H9 (cell line): ENCODE results near the gene CHCHD6. TPM values are rescaled to one million over a fixed set of nuclear protein-coding genes. Genes with fewer than 3 reads are reported as not detected.

ENCODE experiments used
- DNase-seq: peaks from one replicate; pipeline ENCODE4 v3.0.0-alpha.2; 2017
- H2AFZ ChIP-seq: one replicate; pipeline ENCODE4 v1.6.1; 2013; ENCODE audit warnings: mild to moderate bottlenecking, low read length, control low read depth, moderate library complexity
- H2AK5ac ChIP-seq: 2 replicates; pipeline ENCODE4 v1.6.1; 2013; ENCODE audit warnings: low read length, control low read depth, mixed read lengths; ENCODE audit not compliant: insufficient read length
- H2BK120ac ChIP-seq: one replicate; pipeline ENCODE4 v1.6.1; 2013; ENCODE audit warnings: low read depth, mild to moderate bottlenecking, low read length, control low read depth, inconsistent platforms; ENCODE audit not compliant: poor library complexity, severe bottlenecking
- H2BK12ac ChIP-seq: 2 replicates; pipeline ENCODE4 v1.6.1; 2013; ENCODE audit warnings: low read length, control low read depth, mixed read lengths, low read depth; ENCODE audit not compliant: insufficient read length
- H2BK15ac ChIP-seq: 2 replicates; pipeline ENCODE4 v1.6.1; 2013; ENCODE audit warnings: low read depth, low read length, control low read depth
- H2BK20ac ChIP-seq: one replicate; pipeline ENCODE4 v1.6.1; 2013; ENCODE audit warnings: low read depth, mild to moderate bottlenecking, low read length, control low read depth, inconsistent platforms; ENCODE audit not compliant: poor library complexity, severe bottlenecking
- H2BK5ac ChIP-seq: 2 replicates; pipeline ENCODE4 v1.6.1; 2013; ENCODE audit warnings: low read length, control low read depth, mixed read lengths; ENCODE audit not compliant: insufficient read length
- H3K14ac ChIP-seq: 2 replicates; pipeline ENCODE4 v1.6.1; 2013; ENCODE audit warnings: low read length, control low read depth; ENCODE audit not compliant: insufficient read depth
- H3K18ac ChIP-seq: 2 replicates; pipeline ENCODE4 v1.6.1; 2013; ENCODE audit warnings: low read depth, mild to moderate bottlenecking, mixed read lengths, low read length, control low read depth; ENCODE audit not compliant: insufficient read length
- H3K23ac ChIP-seq: 2 replicates; pipeline ENCODE4 v1.6.1; 2013; ENCODE audit warnings: low read length, control low read depth, mixed read lengths, low read depth; ENCODE audit not compliant: insufficient read length
- H3K23me2 ChIP-seq: 2 replicates; pipeline ENCODE4 v1.6.1; 2013; ENCODE audit warnings: low read depth, mild to moderate bottlenecking, mixed read lengths, low read length, control low read depth; ENCODE audit not compliant: insufficient read length, poor library complexity, severe bottlenecking
- H3K27ac ChIP-seq: 2 replicates; pipeline ENCODE4 v1.5.1; 2013; ENCODE audit warnings: low read length, control low read depth, mixed read lengths, low read depth; ENCODE audit not compliant: insufficient read length
- H3K27me3 ChIP-seq: 2 replicates; pipeline ENCODE4 v1.6.1; 2013; ENCODE audit warnings: low read length, control low read depth, inconsistent platforms; ENCODE audit not compliant: insufficient read depth
- H3K4ac ChIP-seq: 2 replicates; pipeline ENCODE4 v1.6.1; 2013; ENCODE audit warnings: low read depth, mild to moderate bottlenecking, control low read depth, inconsistent platforms, low read length, moderate library complexity
- H3K4me1 ChIP-seq: 2 replicates; pipeline ENCODE4 v1.6.1; 2013; ENCODE audit warnings: low read length, control low read depth, inconsistent platforms; ENCODE audit not compliant: insufficient read depth
- H3K4me2 ChIP-seq: 2 replicates; pipeline ENCODE4 v1.6.1; 2013; ENCODE audit warnings: low read length, control low read depth, mixed read lengths; ENCODE audit not compliant: insufficient read length, insufficient read depth
- H3K56ac ChIP-seq: 2 replicates; pipeline ENCODE4 v1.6.1; 2013; ENCODE audit warnings: low read depth, mild to moderate bottlenecking, mixed read lengths, low read length, control low read depth; ENCODE audit not compliant: insufficient read length
- H3K79me1 ChIP-seq: 2 replicates; pipeline ENCODE4 v1.6.1; 2013; ENCODE audit warnings: low read depth, mild to moderate bottlenecking, moderate library complexity, low read length, control low read depth, inconsistent platforms; ENCODE audit not compliant: insufficient read depth, poor library complexity, severe bottlenecking
- H3K79me2 ChIP-seq: 2 replicates; pipeline ENCODE4 v1.6.1; 2013; ENCODE audit warnings: low read length, control low read depth, inconsistent platforms; ENCODE audit not compliant: insufficient read depth
- H3K9ac ChIP-seq: 2 replicates; pipeline ENCODE4 v1.6.1; 2013; ENCODE audit warnings: low read length, control low read depth, mixed read lengths; ENCODE audit not compliant: insufficient read length; ENCODE audit errors: extremely low read depth
- H3K9me3 ChIP-seq: one replicate; pipeline ENCODE4 v1.6.1; 2013; ENCODE audit warnings: low read depth, low read length, inconsistent platforms; ENCODE audit not compliant: control insufficient read depth
- H3T11ph ChIP-seq: one replicate; pipeline ENCODE4 v1.6.1; 2013; ENCODE audit warnings: mild to moderate bottlenecking, low read length, control low read depth, inconsistent platforms
- H4K20me1 ChIP-seq: one replicate; pipeline ENCODE4 v1.6.1; 2013; ENCODE audit not compliant: control insufficient read depth, insufficient read length, insufficient read depth
- H4K5ac ChIP-seq: 2 replicates; pipeline ENCODE4 v1.6.1; 2013; ENCODE audit warnings: low read depth, mild to moderate bottlenecking, mixed read lengths, low read length, control low read depth; ENCODE audit not compliant: insufficient read length
- H4K8ac ChIP-seq: replicated peaks from 2 replicates; pipeline ENCODE4 v1.6.1; 2013; ENCODE audit warnings: low read length, control low read depth, mixed read lengths, low read depth; ENCODE audit not compliant: insufficient read length
- H4K91ac ChIP-seq: 2 replicates; pipeline ENCODE4 v1.6.1; 2013; ENCODE audit warnings: low read depth, mild to moderate bottlenecking, moderate library complexity, mixed read lengths, low read length, control low read depth; ENCODE audit not compliant: insufficient read length
- H3K27ac Mint-ChIP-seq, 3 experiments: 2 replicates in 2 of 3; 3 replicates in 1 of 3; pipeline ENCODE4 v1.8.0; 2020 to 2021; ENCODE audit warnings: mixed read lengths in 3 of 3, mild to moderate bottlenecking in 1 of 3, moderate library complexity in 1 of 3
- H3K27me3 Mint-ChIP-seq: 2 replicates; pipeline ENCODE4 v1.8.0; 2021; ENCODE audit warnings: low read depth, mild to moderate bottlenecking, moderate library complexity, mixed read lengths
- H3K36me3 Mint-ChIP-seq, 3 experiments: 2 replicates in 2 of 3; 3 replicates in 1 of 3; pipeline ENCODE4 v1.8.0; 2020 to 2021; ENCODE audit warnings: low read depth in 3 of 3, mixed read lengths in 3 of 3; ENCODE audit not compliant: insufficient read depth in 1 of 3
- H3K4me1 Mint-ChIP-seq, 2 experiments: 2 replicates each; pipeline ENCODE4 v1.8.0; 2020; ENCODE audit warnings: mixed read lengths in 2 of 2
- H3K4me3 Mint-ChIP-seq, 2 experiments: 2 replicates in 1 of 2; 3 replicates in 1 of 2; pipeline ENCODE4 v1.8.0; 2020 to 2021; ENCODE audit warnings: mild to moderate bottlenecking in 2 of 2, mixed read lengths in 2 of 2, moderate library complexity in 1 of 2
- H3K9me3 Mint-ChIP-seq, 2 experiments: 2 replicates in 1 of 2; 3 replicates in 1 of 2; pipeline ENCODE4 v1.8.0; 2020; ENCODE audit warnings: mild to moderate bottlenecking in 2 of 2, mixed read lengths in 2 of 2, moderate library complexity in 1 of 2
- WGBS: extraction: QIAGEN DNeasy Blood & Tissue Kit; methylation state at CpG from one replicate; pipeline ENCODE4 v1.1.7; 2013; ENCODE audit warnings: missing lambda C conversion rate, low lambda C conversion rate, mixed read lengths; ENCODE audit not compliant: insufficient read length; ENCODE audit errors: extremely low coverage; 5-methylcytosine and 5-hydroxymethylcytosine counted together
- total RNA-seq: library from RNA; stranded (reverse); gene quantifications from 2 replicates; pipeline ENCODE4 v1.2.1, GENCODE V29; 2021
- TF ChIP-seq, protein P1 (sequence below): fragments of 200-600 bp; sonication (generic); conservative IDR thresholded peaks from 3 replicates; pipeline ENCODE4 v1.8.0; 2021; ENCODE audit warnings: antibody characterized with exemption, mild to moderate bottlenecking

CHCHD6 gene
- total RNA-seq, 1 experiment from 2014 or later = 34.2 TPM

DNA sequence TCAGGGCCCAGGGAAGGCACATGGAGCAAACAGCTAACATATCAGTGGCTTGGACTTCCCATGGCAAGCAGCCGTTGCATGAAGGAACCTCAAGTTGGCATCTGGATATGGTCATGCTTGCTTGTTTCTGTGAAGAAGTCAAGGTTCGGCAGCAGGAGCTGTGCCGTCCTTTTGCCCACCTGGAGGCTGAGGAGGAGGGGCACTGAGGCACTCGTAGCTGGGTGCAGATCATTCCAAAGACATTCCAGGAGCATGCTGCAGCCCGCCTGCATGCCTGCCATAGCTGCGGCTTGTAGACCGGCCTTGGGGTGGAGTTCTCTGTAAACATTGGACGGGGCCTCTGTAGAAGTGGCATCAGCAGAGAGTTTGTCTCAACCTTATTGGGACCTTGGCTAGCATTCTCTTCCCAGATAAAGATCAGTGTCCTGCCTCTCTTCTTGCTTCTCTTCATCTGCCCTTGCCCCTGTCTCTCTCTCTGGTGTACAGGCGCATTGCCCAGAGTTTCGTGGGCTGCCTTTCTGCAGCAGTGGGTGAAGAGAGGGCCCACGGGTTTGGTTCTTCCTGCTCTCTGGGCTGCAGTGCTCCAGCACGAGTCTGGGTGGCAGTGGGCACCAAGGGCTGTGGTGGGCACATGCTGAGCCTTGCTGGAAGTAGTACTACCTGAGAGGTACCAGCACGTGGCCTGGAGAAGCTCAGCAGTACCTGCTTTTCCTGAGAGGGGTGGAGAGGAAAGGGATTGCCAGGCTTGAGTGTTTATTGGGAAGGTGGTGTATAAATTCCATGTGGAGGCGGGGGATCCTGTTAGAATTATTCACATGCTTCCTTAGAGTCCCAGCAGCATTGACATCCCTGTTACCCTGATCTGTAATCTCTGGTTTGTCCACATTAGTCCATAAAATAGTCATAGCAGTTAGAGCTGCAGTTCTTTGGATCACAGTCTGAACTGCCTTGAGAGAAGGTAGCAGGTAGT is 49.4 kb downstream of the CHCHD6 start:
- H3K4me1 Mint-ChIP-seq = peaks cover 30 to 36% of the 10 kb centered on the region in 2 experiments
- H3K23me2 ChIP-seq = no peaks in the 10 kb centered on the region
- H3K79me1 ChIP-seq = no peaks in the 10 kb centered on the region
- no peak overlapping the region for H2BK5ac ChIP-seq
- peaks cover 1% of the 10 kb centered on the region; the same call in 1 of the 2 replicates for H3K79me2 ChIP-seq
- H3K27me3 ChIP-seq = no peaks in the 10 kb centered on the region
- no peak overlapping the region for H2AK5ac ChIP-seq
- no peak overlapping the region for H2BK12ac ChIP-seq
- H3K4me3 Mint-ChIP-seq = no peak overlapping the region; a peak in 1 of 5 replicates
- H3K56ac ChIP-seq = no peak overlapping the region
- no peak overlapping the region for H3K4me2 ChIP-seq
- no peaks in the 10 kb centered on the region for H3K9me3 ChIP-seq
- no peaks in the 10 kb centered on the region for H3K9me3 Mint-ChIP-seq
- no peaks in the 10 kb centered on the region; the same call in 1 of the 2 replicates for H3K27me3 Mint-ChIP-seq
- no peak overlapping the region for H2BK15ac ChIP-seq
- no peak overlapping the region for H3K9ac ChIP-seq
- H3K27ac Mint-ChIP-seq = peak overlapping the region in 1 of 3 experiments; percentile 93; a peak in 2 of 7 replicates
- no CpG with 5 or more reads among the region's 14 CpGs for WGBS
- no peak overlapping the region for H3K23ac ChIP-seq
- no peak overlapping the region for H4K5ac ChIP-seq
- H4K20me1 ChIP-seq = no peaks in the 10 kb centered on the region
- H3K4me1 ChIP-seq = peaks cover 5% of the 10 kb centered on the region; the same call in 1 of the 2 replicates
- H3K18ac ChIP-seq = no peak overlapping the region
- H3K36me3 Mint-ChIP-seq = peaks cover 0 to 8% (median 7%) of the 10 kb centered on the region in 3 experiments; a peak in 3 of 7 replicates
- H3K27ac ChIP-seq = no peak overlapping the region
- no peak for DNase-seq
- H3K14ac ChIP-seq = no peak overlapping the region
- TF ChIP-seq, protein P1, sequence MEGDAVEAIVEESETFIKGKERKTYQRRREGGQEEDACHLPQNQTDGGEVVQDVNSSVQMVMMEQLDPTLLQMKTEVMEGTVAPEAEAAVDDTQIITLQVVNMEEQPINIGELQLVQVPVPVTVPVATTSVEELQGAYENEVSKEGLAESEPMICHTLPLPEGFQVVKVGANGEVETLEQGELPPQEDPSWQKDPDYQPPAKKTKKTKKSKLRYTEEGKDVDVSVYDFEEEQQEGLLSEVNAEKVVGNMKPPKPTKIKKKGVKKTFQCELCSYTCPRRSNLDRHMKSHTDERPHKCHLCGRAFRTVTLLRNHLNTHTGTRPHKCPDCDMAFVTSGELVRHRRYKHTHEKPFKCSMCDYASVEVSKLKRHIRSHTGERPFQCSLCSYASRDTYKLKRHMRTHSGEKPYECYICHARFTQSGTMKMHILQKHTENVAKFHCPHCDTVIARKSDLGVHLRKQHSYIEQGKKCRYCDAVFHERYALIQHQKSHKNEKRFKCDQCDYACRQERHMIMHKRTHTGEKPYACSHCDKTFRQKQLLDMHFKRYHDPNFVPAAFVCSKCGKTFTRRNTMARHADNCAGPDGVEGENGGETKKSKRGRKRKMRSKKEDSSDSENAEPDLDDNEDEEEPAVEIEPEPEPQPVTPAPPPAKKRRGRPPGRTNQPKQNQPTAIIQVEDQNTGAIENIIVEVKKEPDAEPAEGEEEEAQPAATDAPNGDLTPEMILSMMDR = no peak
- H2BK20ac ChIP-seq = no peak overlapping the region
- no peak overlapping the region for H2AFZ ChIP-seq
- H3K4ac ChIP-seq = no peak overlapping the region
- H4K91ac ChIP-seq = no peak overlapping the region
- no peak overlapping the region for H4K8ac ChIP-seq
- no peak overlapping the region for H3T11ph ChIP-seq
- H2BK120ac ChIP-seq = no peak overlapping the region
